ENCODE data around the gene ATAD1.

The ATAD1 gene

GRCh38 chr10:87734987-87735827 is 82.8 kb downstream of the ATAD1 start:
- H3K9me3 Mint-ChIP-seq, result no peaks in the 10 kb centered on the region
- ATAC-seq (replicated peaks; ENCODE audit: extremely low read depth, poor library complexity, severe bottlenecking), result no peak
- no peak overlapping the region for H3K27ac Mint-ChIP-seq (ENCODE audit: low read depth)

GRCh38 chr10:87733081-87733480 is 84.9 kb downstream of the ATAD1 start:
- H3K9me3 Mint-ChIP-seq, result no peaks in the 10 kb centered on the region
- no peaks in the 10 kb centered on the region for H3K4me1 Mint-ChIP-seq
- H3K27me3 Mint-ChIP-seq, result peaks cover 22% of the 10 kb centered on the region
- H3K36me3 Mint-ChIP-seq (ENCODE audit: insufficient read depth), result no peaks in the 10 kb centered on the region
- no peak overlapping the region for H3K27ac Mint-ChIP-seq (ENCODE audit: low read depth)
- DNase-seq (ENCODE audit: low spot score in 2 of 2) (no peak), ATAC-seq (replicated peaks; ENCODE audit: extremely low read depth, poor library complexity, severe bottlenecking) (no peak)
- no peak overlapping the region for H3K4me3 Mint-ChIP-seq

More at GRCh38 chr10:87734987-87735827, 82.8 kb downstream of the ATAD1 start:
- DNase-seq (ENCODE audit: low spot score in 2 of 2), result no peak
- no peaks in the 10 kb centered on the region for H3K4me1 Mint-ChIP-seq
- no peaks in the 10 kb centered on the region for H3K36me3 Mint-ChIP-seq (ENCODE audit: insufficient read depth)
- H3K4me3 Mint-ChIP-seq, result no peak overlapping the region
- H3K27me3 Mint-ChIP-seq, result peaks cover 26% of the 10 kb centered on the region

- Mint-ChIP-seq H3K27me3 (peaks cover 10% of the 10 kb centered on the region), H3K4me3 (no peak overlapping the region), H3K36me3 (ENCODE audit: insufficient read depth) (no peaks in the 10 kb centered on the region), H3K27ac (ENCODE audit: low read depth) (no peak overlapping the region), H3K4me1 (no peaks in the 10 kb centered on the region), H3K9me3 (no peaks in the 10 kb centered on the region)
- DNase-seq (ENCODE audit: low spot score in 2 of 2), result no peak
- no peak for ATAC-seq (replicated peaks; ENCODE audit: extremely low read depth, poor library complexity, severe bottlenecking)
These were observed 88.1 kb downstream of the ATAD1 start for GRCh38 chr10:87729940-87730339.

GRCh38 chr10:87724789-87725188 is 93.2 kb downstream of the ATAD1 start:
- Mint-ChIP-seq H3K27me3 (peaks cover 9% of the 10 kb centered on the region), H3K4me3 (no peak overlapping the region), H3K4me1 (no peaks in the 10 kb centered on the region), H3K27ac (ENCODE audit: low read depth) (no peak overlapping the region), H3K36me3 (ENCODE audit: insufficient read depth) (no peaks in the 10 kb centered on the region), H3K9me3 (no peaks in the 10 kb centered on the region)
- ATAC-seq (replicated peaks; ENCODE audit: extremely low read depth, poor library complexity, severe bottlenecking) (no peak), DNase-seq (ENCODE audit: low spot score in 2 of 2) (no peak)

GRCh38 chr10:87723500-87723899 is 94.5 kb downstream of the ATAD1 start:
- no peaks in the 10 kb centered on the region for H3K36me3 Mint-ChIP-seq (ENCODE audit: insufficient read depth)

GRCh38 chr10:87722716-87723115 is 95.3 kb downstream of the ATAD1 start:
- H3K36me3 Mint-ChIP-seq (ENCODE audit: insufficient read depth), result peaks cover 2% of the 10 kb centered on the region
- ATAC-seq (replicated peaks; ENCODE audit: extremely low read depth, poor library complexity, severe bottlenecking) (no peak), DNase-seq (ENCODE audit: low spot score in 2 of 2) (no peak)
- H3K9me3 Mint-ChIP-seq, result no peaks in the 10 kb centered on the region
- peaks cover 19% of the 10 kb centered on the region for H3K27me3 Mint-ChIP-seq
- H3K4me3 Mint-ChIP-seq, result no peak overlapping the region
- no peak overlapping the region for H3K27ac Mint-ChIP-seq (ENCODE audit: low read depth)
- no peaks in the 10 kb centered on the region for H3K4me1 Mint-ChIP-seq

More at GRCh38 chr10:87723500-87723899, 94.5 kb downstream of the ATAD1 start:
- no peak overlapping the region for H3K27ac Mint-ChIP-seq (ENCODE audit: low read depth)
- no peak for DNase-seq (ENCODE audit: low spot score in 2 of 2)
- no peaks in the 10 kb centered on the region for H3K9me3 Mint-ChIP-seq
- H3K27me3 Mint-ChIP-seq, result peaks cover 17% of the 10 kb centered on the region
- no peaks in the 10 kb centered on the region for H3K4me1 Mint-ChIP-seq
- H3K4me3 Mint-ChIP-seq, result no peak overlapping the region
- no peak for ATAC-seq (replicated peaks; ENCODE audit: extremely low read depth, poor library complexity, severe bottlenecking)

- no peak overlapping the region for H3K4me3 Mint-ChIP-seq
- H3K27ac Mint-ChIP-seq (ENCODE audit: low read depth), result no peak overlapping the region
These were observed 96.2 kb downstream of the ATAD1 start for GRCh38 chr10:87721781-87722180.

GRCh38 chr10:87720665-87721064 is 97.4 kb downstream of the ATAD1 start:
- no peak overlapping the region for H3K4me3 Mint-ChIP-seq
- ATAC-seq (replicated peaks; ENCODE audit: extremely low read depth, poor library complexity, severe bottlenecking), result no peak
- no peak for DNase-seq (ENCODE audit: low spot score in 2 of 2)
- H3K36me3 Mint-ChIP-seq (ENCODE audit: insufficient read depth), result peaks cover 2% of the 10 kb centered on the region
- H3K9me3 Mint-ChIP-seq, result no peaks in the 10 kb centered on the region
- no peak overlapping the region for H3K27ac Mint-ChIP-seq (ENCODE audit: low read depth)
- H3K4me1 Mint-ChIP-seq, result no peaks in the 10 kb centered on the region
- peaks cover 10% of the 10 kb centered on the region for H3K27me3 Mint-ChIP-seq

More at GRCh38 chr10:87721781-87722180, 96.2 kb downstream of the ATAD1 start:
- no peaks in the 10 kb centered on the region for H3K9me3 Mint-ChIP-seq
- H3K27me3 Mint-ChIP-seq, result peaks cover 10% of the 10 kb centered on the region
- H3K36me3 Mint-ChIP-seq (ENCODE audit: insufficient read depth), result peaks cover 2% of the 10 kb centered on the region
- DNase-seq (ENCODE audit: low spot score in 2 of 2), result no peak
- no peaks in the 10 kb centered on the region for H3K4me1 Mint-ChIP-seq
- ATAC-seq (replicated peaks; ENCODE audit: extremely low read depth, poor library complexity, severe bottlenecking), result no peak

GRCh38 chr10:87716348-87716670 is 101.7 kb downstream of the ATAD1 start:
- ATAC-seq (replicated peaks; ENCODE audit: extremely low read depth, poor library complexity, severe bottlenecking) (no peak), DNase-seq (ENCODE audit: low spot score in 2 of 2) (no peak)
- Mint-ChIP-seq H3K27ac (ENCODE audit: low read depth) (no peak overlapping the region), H3K36me3 (ENCODE audit: insufficient read depth) (peaks cover 2% of the 10 kb centered on the region), H3K9me3 (no peaks in the 10 kb centered on the region), H3K4me3 (no peak overlapping the region), H3K27me3 (peaks cover 30% of the 10 kb centered on the region), H3K4me1 (no peaks in the 10 kb centered on the region)

- Mint-ChIP-seq H3K9me3 (no peaks in the 10 kb centered on the region), H3K4me1 (no peaks in the 10 kb centered on the region), H3K4me3 (no peak overlapping the region), H3K36me3 (ENCODE audit: insufficient read depth) (peaks cover 2% of the 10 kb centered on the region), H3K27me3 (peaks cover 30% of the 10 kb centered on the region), H3K27ac (ENCODE audit: low read depth) (no peak overlapping the region)
- no peak for DNase-seq (ENCODE audit: low spot score in 2 of 2)
- ATAC-seq (replicated peaks; ENCODE audit: extremely low read depth, poor library complexity, severe bottlenecking), result no peak
These were observed 102.3 kb downstream of the ATAD1 start for GRCh38 chr10:87715552-87716347.

- Mint-ChIP-seq H3K4me3 (no peak overlapping the region), H3K27me3 (peaks cover 32% of the 10 kb centered on the region), H3K36me3 (ENCODE audit: insufficient read depth) (peaks cover 2% of the 10 kb centered on the region), H3K27ac (ENCODE audit: low read depth) (no peak overlapping the region), H3K4me1 (no peaks in the 10 kb centered on the region), H3K9me3 (no peaks in the 10 kb centered on the region)
- DNase-seq (ENCODE audit: low spot score in 2 of 2) (no peak), ATAC-seq (replicated peaks; ENCODE audit: extremely low read depth, poor library complexity, severe bottlenecking) (no peak)
These were observed 104.3 kb downstream of the ATAD1 start for GRCh38 chr10:87713707-87714106.

GRCh38 chr10:87712913-87713616 is 105.0 kb downstream of the ATAD1 start:
- DNase-seq (ENCODE audit: low spot score in 2 of 2) (no peak), ATAC-seq (replicated peaks; ENCODE audit: extremely low read depth, poor library complexity, severe bottlenecking) (no peak)
- Mint-ChIP-seq H3K9me3 (no peaks in the 10 kb centered on the region), H3K27me3 (peaks cover 30% of the 10 kb centered on the region), H3K4me1 (no peaks in the 10 kb centered on the region), H3K4me3 (no peak overlapping the region), H3K27ac (ENCODE audit: low read depth) (no peak overlapping the region), H3K36me3 (ENCODE audit: insufficient read depth) (no peaks in the 10 kb centered on the region)
